GM12891 (cell line): ENCODE measurements around the gene C17orf50.

Experiments used
- POLR2A ChIP-seq: IDR thresholded peaks from 2 replicates; pipeline ENCODE4 v1.6.1; 2011; ENCODE audit warnings: low read depth, low read length, control low read depth
- POLR2AphosphoS5 ChIP-seq: IDR thresholded peaks from 2 replicates; pipeline ENCODE4 v1.6.1; 2011; ENCODE audit warnings: low read depth, low read length, control low read depth
- SPI1 ChIP-seq: IDR thresholded peaks from 2 replicates; pipeline ENCODE4 v1.6.1; 2011; ENCODE audit warnings: low read depth, low read length, control low read depth
- TAF1 ChIP-seq: IDR thresholded peaks from 2 replicates; pipeline ENCODE4 v1.6.1; 2011; ENCODE audit warnings: low read depth, low read length, control low read depth

GRCh38 chr17:35731239-35731916 lies 29.3 kb upstream of the C17orf50 start, which contains the start of gene RASL10B:
- no peak for TF ChIP-seq POLR2AphosphoS5
- no peak for TF ChIP-seq SPI1
- TF ChIP-seq POLR2A, result no peak
- TF ChIP-seq TAF1, result no peak
